Nephron (organoid): Measurements from ENCODE around the gene KRTAP3-1.

Experiments
- H3K27ac Mint-ChIP-seq, 3 experiments: 2 replicates each; pipeline ENCODE4 v1.8.0; 2020; ENCODE audit warnings: mixed read lengths in 3 of 3, mild to moderate bottlenecking in 2 of 3, moderate library complexity in 1 of 3
- H3K27me3 Mint-ChIP-seq: 2 replicates; pipeline ENCODE4 v1.8.0; 2021; ENCODE audit warnings: low read depth, mild to moderate bottlenecking, moderate library complexity, mixed read lengths
- H3K36me3 Mint-ChIP-seq: 2 replicates; pipeline ENCODE4 v1.8.0; 2020; ENCODE audit warnings: low read depth, mixed read lengths
- H3K4me1 Mint-ChIP-seq: 2 replicates; pipeline ENCODE4 v1.8.0; 2020; ENCODE audit warnings: mixed read lengths
- H3K4me3 Mint-ChIP-seq, 3 experiments: 2 replicates each; pipeline ENCODE4 v1.8.0; 2020; ENCODE audit warnings: mild to moderate bottlenecking in 3 of 3, mixed read lengths in 3 of 3, moderate library complexity in 2 of 3
- H3K9me3 Mint-ChIP-seq: 2 replicates; pipeline ENCODE4 v1.8.0; 2020; ENCODE audit warnings: mixed read lengths
- TF ChIP-seq, protein P1 (sequence below), 3 experiments: fragments of 200-600 bp; sonication (generic); IDR thresholded peaks; one replicate each; pipeline ENCODE4 v1.5.0; 2021; ENCODE audit warnings: antibody characterized with exemption in 3 of 3; ENCODE audit not compliant: unreplicated experiment in 3 of 3

Gene KRTAP3-1

DNA sequence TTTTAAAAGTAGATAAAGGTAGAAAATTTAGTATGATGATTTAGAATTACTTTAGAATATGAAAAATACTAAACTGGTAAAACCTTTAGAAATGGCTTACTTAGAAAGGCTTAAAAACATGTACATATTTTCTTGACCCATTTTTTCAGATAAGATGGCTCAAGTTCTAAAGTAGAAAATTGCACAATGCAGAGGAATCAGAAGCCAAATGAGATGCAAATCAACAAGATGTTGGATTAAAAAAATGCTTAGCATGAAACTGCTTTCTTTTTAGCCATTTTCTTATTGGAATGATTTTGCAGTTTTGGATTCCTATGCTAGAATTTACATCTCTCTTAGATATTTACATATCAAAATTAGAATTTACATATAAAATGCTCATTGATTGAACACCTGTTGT lies 1.5 kb upstream of the KRTAP3-1 start:
- Mint-ChIP-seq H3K9me3 (no peaks in the 10 kb centered on the region), H3K4me3 (no peak overlapping the region), H3K36me3 (no peaks in the 10 kb centered on the region), H3K27ac (no peak overlapping the region), H3K4me1 (peaks cover 19% of the 10 kb centered on the region), H3K27me3 (no peaks in the 10 kb centered on the region)
- TF ChIP-seq, protein P1, sequence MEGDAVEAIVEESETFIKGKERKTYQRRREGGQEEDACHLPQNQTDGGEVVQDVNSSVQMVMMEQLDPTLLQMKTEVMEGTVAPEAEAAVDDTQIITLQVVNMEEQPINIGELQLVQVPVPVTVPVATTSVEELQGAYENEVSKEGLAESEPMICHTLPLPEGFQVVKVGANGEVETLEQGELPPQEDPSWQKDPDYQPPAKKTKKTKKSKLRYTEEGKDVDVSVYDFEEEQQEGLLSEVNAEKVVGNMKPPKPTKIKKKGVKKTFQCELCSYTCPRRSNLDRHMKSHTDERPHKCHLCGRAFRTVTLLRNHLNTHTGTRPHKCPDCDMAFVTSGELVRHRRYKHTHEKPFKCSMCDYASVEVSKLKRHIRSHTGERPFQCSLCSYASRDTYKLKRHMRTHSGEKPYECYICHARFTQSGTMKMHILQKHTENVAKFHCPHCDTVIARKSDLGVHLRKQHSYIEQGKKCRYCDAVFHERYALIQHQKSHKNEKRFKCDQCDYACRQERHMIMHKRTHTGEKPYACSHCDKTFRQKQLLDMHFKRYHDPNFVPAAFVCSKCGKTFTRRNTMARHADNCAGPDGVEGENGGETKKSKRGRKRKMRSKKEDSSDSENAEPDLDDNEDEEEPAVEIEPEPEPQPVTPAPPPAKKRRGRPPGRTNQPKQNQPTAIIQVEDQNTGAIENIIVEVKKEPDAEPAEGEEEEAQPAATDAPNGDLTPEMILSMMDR (IDR thresholded peaks at IDR 0.05; ENCODE audit: unreplicated experiment in 3 of 3) = no peak

DNA sequence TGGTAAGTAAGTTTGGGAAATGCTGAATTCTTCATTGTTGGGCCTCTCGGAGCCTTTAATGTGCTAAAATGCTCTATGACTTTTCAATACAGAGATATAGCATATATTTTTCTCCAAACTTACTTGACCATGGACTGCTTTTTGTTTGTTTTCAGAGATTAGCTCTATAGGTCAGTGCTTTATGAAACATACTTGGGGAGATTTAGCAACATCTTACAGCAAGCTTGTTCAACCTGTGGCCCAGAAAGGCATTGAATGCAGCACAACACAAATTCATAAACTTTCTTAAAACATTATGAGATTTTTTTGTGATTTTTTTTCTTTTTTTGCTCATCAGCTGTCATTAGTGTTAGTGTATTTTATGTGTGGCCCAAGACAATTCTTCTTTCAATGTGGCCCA lies 1.0 kb upstream of the KRTAP3-1 start:
- Mint-ChIP-seq H3K4me3 (no peak overlapping the region), H3K27me3 (no peaks in the 10 kb centered on the region), H3K4me1 (peaks cover 19% of the 10 kb centered on the region), H3K36me3 (no peaks in the 10 kb centered on the region), H3K9me3 (no peaks in the 10 kb centered on the region), H3K27ac (no peak overlapping the region)
- TF ChIP-seq, protein P1 (IDR thresholded peaks at IDR 0.05; ENCODE audit: unreplicated experiment in 3 of 3) = no peak

DNA sequence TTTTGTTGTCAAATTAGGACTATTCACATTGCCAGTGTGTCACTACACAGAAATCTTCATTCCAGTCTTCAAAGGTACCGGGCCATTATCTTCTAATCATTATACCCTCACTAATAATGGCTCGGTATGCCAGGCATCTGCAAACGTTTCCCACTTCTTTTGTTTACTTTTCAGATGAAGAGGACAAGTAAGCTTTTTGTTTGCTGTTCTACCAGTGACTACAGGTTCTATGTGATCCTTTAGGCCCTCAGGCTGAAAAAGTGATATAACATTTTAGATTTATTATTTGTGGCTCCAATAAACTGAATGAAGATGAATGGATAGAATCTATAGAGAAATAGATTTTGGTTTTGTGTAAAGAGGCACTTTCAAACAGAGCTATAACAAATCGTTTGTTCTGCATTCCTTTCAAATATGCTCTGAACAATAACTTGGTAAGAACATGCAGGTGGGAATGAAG lies 403 bp upstream of the KRTAP3-1 start:
- Mint-ChIP-seq H3K27me3 (peaks cover 4% of the 10 kb centered on the region), H3K4me1 (peaks cover 22% of the 10 kb centered on the region), H3K4me3 (no peak overlapping the region), H3K27ac (no peak overlapping the region), H3K36me3 (no peaks in the 10 kb centered on the region), H3K9me3 (no peaks in the 10 kb centered on the region)
- TF ChIP-seq, protein P1 (IDR thresholded peaks at IDR 0.05; ENCODE audit: unreplicated experiment in 3 of 3) = no peak

DNA sequence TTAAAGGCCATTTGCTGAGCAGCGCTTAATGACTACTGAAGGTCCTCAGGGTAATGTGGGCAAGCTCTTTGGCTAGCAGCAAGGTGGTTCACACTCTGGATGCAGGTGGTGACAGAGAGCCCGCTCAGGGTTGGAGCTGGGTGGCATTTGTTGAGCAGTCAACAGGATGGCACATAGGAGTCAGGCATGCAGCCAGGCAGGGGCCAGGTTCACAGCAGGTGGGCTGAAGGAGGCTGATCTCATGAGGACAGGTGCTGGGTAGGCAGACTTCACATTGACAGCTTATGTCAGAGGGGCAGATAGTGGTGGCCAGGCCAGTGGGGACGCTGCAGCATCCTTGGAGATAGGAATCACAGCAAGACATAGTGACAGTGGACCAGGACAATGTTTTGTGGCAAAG lies 4.5 kb downstream of the KRTAP3-1 start:
- H3K4me3 Mint-ChIP-seq = no peak overlapping the region
- H3K4me1 Mint-ChIP-seq = peaks cover 11% of the 10 kb centered on the region
- TF ChIP-seq, protein P1 (IDR thresholded peaks at IDR 0.05; ENCODE audit: unreplicated experiment in 3 of 3) = no peak
- peaks cover 5% of the 10 kb centered on the region for H3K27me3 Mint-ChIP-seq
- peaks cover 2% of the 10 kb centered on the region for H3K9me3 Mint-ChIP-seq
- no peak overlapping the region for H3K27ac Mint-ChIP-seq
- no peaks in the 10 kb centered on the region for H3K36me3 Mint-ChIP-seq

DNA sequence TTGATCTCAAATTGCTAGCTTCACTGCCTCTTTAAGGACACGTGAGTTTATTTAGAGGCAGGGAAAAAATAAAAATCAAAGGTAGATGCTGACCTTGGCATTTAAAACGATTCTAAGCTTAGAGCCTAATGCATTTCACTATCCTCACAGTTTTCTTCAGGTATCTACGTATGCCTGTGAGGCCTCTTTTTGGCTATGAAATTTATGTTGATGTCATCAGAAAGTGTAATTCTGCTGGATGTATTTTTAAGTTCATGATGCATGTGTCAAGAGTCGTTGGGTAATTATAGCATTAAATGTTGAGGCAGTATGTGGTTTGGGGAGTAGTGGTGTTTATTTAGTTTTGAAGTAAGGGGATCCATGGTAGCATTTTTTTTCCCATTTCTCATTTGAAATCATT lies 5.0 kb downstream of the KRTAP3-1 start:
- Mint-ChIP-seq H3K36me3 (no peaks in the 10 kb centered on the region), H3K4me1 (peaks cover 13% of the 10 kb centered on the region), H3K27me3 (peaks cover 5% of the 10 kb centered on the region), H3K27ac (no peak overlapping the region), H3K9me3 (peaks cover 2% of the 10 kb centered on the region), H3K4me3 (no peak overlapping the region)
- TF ChIP-seq, protein P1 (IDR thresholded peaks at IDR 0.05; ENCODE audit: unreplicated experiment in 3 of 3) = no peak

DNA sequence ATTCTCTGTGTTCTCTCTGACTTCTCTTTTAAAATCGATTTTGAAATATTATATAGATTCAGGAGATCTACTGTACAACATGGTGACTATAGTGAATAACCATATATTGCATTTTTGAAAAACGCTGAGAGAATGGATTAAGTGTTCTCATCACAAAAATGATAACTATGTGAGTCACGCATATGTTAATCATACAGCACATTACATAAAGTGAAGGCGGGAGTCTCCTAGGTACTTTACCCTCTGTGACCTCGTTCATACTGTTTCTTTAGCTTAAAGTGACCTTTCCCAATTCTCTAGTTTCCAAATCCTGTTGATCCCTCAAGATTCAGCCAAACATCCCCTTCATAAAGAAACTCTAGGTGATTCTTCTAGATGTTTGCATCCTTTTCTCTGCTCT lies 6.1 kb downstream of the KRTAP3-1 start:
- Mint-ChIP-seq H3K4me1 (peaks cover 13% of the 10 kb centered on the region), H3K27ac (no peak overlapping the region), H3K4me3 (no peak overlapping the region), H3K36me3 (no peaks in the 10 kb centered on the region), H3K27me3 (peaks cover 5% of the 10 kb centered on the region), H3K9me3 (peaks cover 2% of the 10 kb centered on the region)
- TF ChIP-seq, protein P1 (IDR thresholded peaks at IDR 0.05; ENCODE audit: unreplicated experiment in 3 of 3) = no peak
